H9 (cell line): ENCODE measurements around the gene TBATA. TPM values are rescaled to one million over a fixed set of nuclear protein-coding genes. Genes with fewer than 3 reads are reported as not detected.

Experiments
- DNase-seq: peaks from one replicate; pipeline ENCODE4 v3.0.0-alpha.2; 2017
- H2AFZ ChIP-seq: one replicate; pipeline ENCODE4 v1.6.1; 2013; ENCODE audit warnings: mild to moderate bottlenecking, low read length, control low read depth, moderate library complexity
- H2AK5ac ChIP-seq: 2 replicates; pipeline ENCODE4 v1.6.1; 2013; ENCODE audit warnings: low read length, control low read depth, mixed read lengths; ENCODE audit not compliant: insufficient read length
- H2BK120ac ChIP-seq: one replicate; pipeline ENCODE4 v1.6.1; 2013; ENCODE audit warnings: low read depth, mild to moderate bottlenecking, low read length, control low read depth, inconsistent platforms; ENCODE audit not compliant: poor library complexity, severe bottlenecking
- H2BK12ac ChIP-seq: 2 replicates; pipeline ENCODE4 v1.6.1; 2013; ENCODE audit warnings: low read length, control low read depth, mixed read lengths, low read depth; ENCODE audit not compliant: insufficient read length
- H2BK15ac ChIP-seq: 2 replicates; pipeline ENCODE4 v1.6.1; 2013; ENCODE audit warnings: low read depth, low read length, control low read depth
- H2BK20ac ChIP-seq: one replicate; pipeline ENCODE4 v1.6.1; 2013; ENCODE audit warnings: low read depth, mild to moderate bottlenecking, low read length, control low read depth, inconsistent platforms; ENCODE audit not compliant: poor library complexity, severe bottlenecking
- H2BK5ac ChIP-seq: 2 replicates; pipeline ENCODE4 v1.6.1; 2013; ENCODE audit warnings: low read length, control low read depth, mixed read lengths; ENCODE audit not compliant: insufficient read length
- H3K14ac ChIP-seq: 2 replicates; pipeline ENCODE4 v1.6.1; 2013; ENCODE audit warnings: low read length, control low read depth; ENCODE audit not compliant: insufficient read depth
- H3K18ac ChIP-seq: 2 replicates; pipeline ENCODE4 v1.6.1; 2013; ENCODE audit warnings: low read depth, mild to moderate bottlenecking, mixed read lengths, low read length, control low read depth; ENCODE audit not compliant: insufficient read length
- H3K23ac ChIP-seq: 2 replicates; pipeline ENCODE4 v1.6.1; 2013; ENCODE audit warnings: low read length, control low read depth, mixed read lengths, low read depth; ENCODE audit not compliant: insufficient read length
- H3K23me2 ChIP-seq: 2 replicates; pipeline ENCODE4 v1.6.1; 2013; ENCODE audit warnings: low read depth, mild to moderate bottlenecking, mixed read lengths, low read length, control low read depth; ENCODE audit not compliant: insufficient read length, poor library complexity, severe bottlenecking
- H3K27ac ChIP-seq: 2 replicates; pipeline ENCODE4 v1.5.1; 2013; ENCODE audit warnings: low read length, control low read depth, mixed read lengths, low read depth; ENCODE audit not compliant: insufficient read length
- H3K27me3 ChIP-seq: 2 replicates; pipeline ENCODE4 v1.6.1; 2013; ENCODE audit warnings: low read length, control low read depth, inconsistent platforms; ENCODE audit not compliant: insufficient read depth
- H3K4ac ChIP-seq: 2 replicates; pipeline ENCODE4 v1.6.1; 2013; ENCODE audit warnings: low read depth, mild to moderate bottlenecking, control low read depth, inconsistent platforms, low read length, moderate library complexity
- H3K4me1 ChIP-seq: 2 replicates; pipeline ENCODE4 v1.6.1; 2013; ENCODE audit warnings: low read length, control low read depth, inconsistent platforms; ENCODE audit not compliant: insufficient read depth
- H3K4me2 ChIP-seq: 2 replicates; pipeline ENCODE4 v1.6.1; 2013; ENCODE audit warnings: low read length, control low read depth, mixed read lengths; ENCODE audit not compliant: insufficient read length, insufficient read depth
- H3K56ac ChIP-seq: 2 replicates; pipeline ENCODE4 v1.6.1; 2013; ENCODE audit warnings: low read depth, mild to moderate bottlenecking, mixed read lengths, low read length, control low read depth; ENCODE audit not compliant: insufficient read length
- H3K79me1 ChIP-seq: 2 replicates; pipeline ENCODE4 v1.6.1; 2013; ENCODE audit warnings: low read depth, mild to moderate bottlenecking, moderate library complexity, low read length, control low read depth, inconsistent platforms; ENCODE audit not compliant: insufficient read depth, poor library complexity, severe bottlenecking
- H3K79me2 ChIP-seq: 2 replicates; pipeline ENCODE4 v1.6.1; 2013; ENCODE audit warnings: low read length, control low read depth, inconsistent platforms; ENCODE audit not compliant: insufficient read depth
- H3K9ac ChIP-seq: 2 replicates; pipeline ENCODE4 v1.6.1; 2013; ENCODE audit warnings: low read length, control low read depth, mixed read lengths; ENCODE audit not compliant: insufficient read length; ENCODE audit errors: extremely low read depth
- H3K9me3 ChIP-seq: one replicate; pipeline ENCODE4 v1.6.1; 2013; ENCODE audit warnings: low read depth, low read length, inconsistent platforms; ENCODE audit not compliant: control insufficient read depth
- H3T11ph ChIP-seq: one replicate; pipeline ENCODE4 v1.6.1; 2013; ENCODE audit warnings: mild to moderate bottlenecking, low read length, control low read depth, inconsistent platforms
- H4K20me1 ChIP-seq: one replicate; pipeline ENCODE4 v1.6.1; 2013; ENCODE audit not compliant: control insufficient read depth, insufficient read length, insufficient read depth
- H4K5ac ChIP-seq: 2 replicates; pipeline ENCODE4 v1.6.1; 2013; ENCODE audit warnings: low read depth, mild to moderate bottlenecking, mixed read lengths, low read length, control low read depth; ENCODE audit not compliant: insufficient read length
- H4K8ac ChIP-seq: replicated peaks from 2 replicates; pipeline ENCODE4 v1.6.1; 2013; ENCODE audit warnings: low read length, control low read depth, mixed read lengths, low read depth; ENCODE audit not compliant: insufficient read length
- H4K91ac ChIP-seq: 2 replicates; pipeline ENCODE4 v1.6.1; 2013; ENCODE audit warnings: low read depth, mild to moderate bottlenecking, moderate library complexity, mixed read lengths, low read length, control low read depth; ENCODE audit not compliant: insufficient read length
- H3K27ac Mint-ChIP-seq, 3 experiments: 2 replicates in 2 of 3; 3 replicates in 1 of 3; pipeline ENCODE4 v1.8.0; 2020 to 2021; ENCODE audit warnings: mixed read lengths in 3 of 3, mild to moderate bottlenecking in 1 of 3, moderate library complexity in 1 of 3
- H3K27me3 Mint-ChIP-seq: 2 replicates; pipeline ENCODE4 v1.8.0; 2021; ENCODE audit warnings: low read depth, mild to moderate bottlenecking, moderate library complexity, mixed read lengths
- H3K36me3 Mint-ChIP-seq, 3 experiments: 2 replicates in 2 of 3; 3 replicates in 1 of 3; pipeline ENCODE4 v1.8.0; 2020 to 2021; ENCODE audit warnings: low read depth in 3 of 3, mixed read lengths in 3 of 3; ENCODE audit not compliant: insufficient read depth in 1 of 3
- H3K4me1 Mint-ChIP-seq, 2 experiments: 2 replicates each; pipeline ENCODE4 v1.8.0; 2020; ENCODE audit warnings: mixed read lengths in 2 of 2
- H3K4me3 Mint-ChIP-seq, 2 experiments: 2 replicates in 1 of 2; 3 replicates in 1 of 2; pipeline ENCODE4 v1.8.0; 2020 to 2021; ENCODE audit warnings: mild to moderate bottlenecking in 2 of 2, mixed read lengths in 2 of 2, moderate library complexity in 1 of 2
- H3K9me3 Mint-ChIP-seq, 2 experiments: 2 replicates in 1 of 2; 3 replicates in 1 of 2; pipeline ENCODE4 v1.8.0; 2020; ENCODE audit warnings: mild to moderate bottlenecking in 2 of 2, mixed read lengths in 2 of 2, moderate library complexity in 1 of 2
- CTCF ChIP-seq: fragments of 200-600 bp; sonication (generic); conservative IDR thresholded peaks from 3 replicates; pipeline ENCODE4 v1.8.0; 2021; ENCODE audit warnings: antibody characterized with exemption, mild to moderate bottlenecking
- whole genome bisulfite sequencing: extraction: QIAGEN DNeasy Blood & Tissue Kit; methylation state at CpG from one replicate; pipeline ENCODE4 v1.1.7; 2013; ENCODE audit warnings: missing lambda C conversion rate, low lambda C conversion rate, mixed read lengths; ENCODE audit not compliant: insufficient read length; ENCODE audit errors: extremely low coverage; 5-methylcytosine and 5-hydroxymethylcytosine counted together
- total RNA-seq: library from RNA; stranded (reverse); gene quantifications from 2 replicates; pipeline ENCODE4 v1.2.1, GENCODE V29; 2021

The TBATA gene
- total RNA-seq, 1 experiment from 2014 or later, result not detected

- H3K27me3 Mint-ChIP-seq, result no peaks in the 10 kb centered on the region; the same call in 1 of the 2 replicates
- no peak overlapping the region for H4K8ac ChIP-seq
- H3K9ac ChIP-seq, result no peak overlapping the region
- H3K36me3 Mint-ChIP-seq, result no peaks in the 10 kb centered on the region; a peak in 2 of 7 replicates
- no peak overlapping the region for H3K14ac ChIP-seq
- no peaks in the 10 kb centered on the region for H3K4me1 ChIP-seq
- H2AFZ ChIP-seq, result no peak overlapping the region
- no peak overlapping the region for H4K5ac ChIP-seq
- H2AK5ac ChIP-seq, result no peak overlapping the region
- no peak overlapping the region for H3K4ac ChIP-seq
- no peaks in the 10 kb centered on the region for H4K20me1 ChIP-seq
- no peak overlapping the region for H2BK5ac ChIP-seq
- H3K79me1 ChIP-seq, result no peaks in the 10 kb centered on the region
- no peak overlapping the region for H3K4me3 Mint-ChIP-seq
- no peaks in the 10 kb centered on the region for H3K9me3 ChIP-seq
- no peak overlapping the region for H3K27ac ChIP-seq
- TF ChIP-seq CTCF, result no peak
- peaks cover 3 to 4% of the 10 kb centered on the region in 2 experiments; a peak in 3 of 4 replicates for H3K4me1 Mint-ChIP-seq
- no peak overlapping the region for H3K4me2 ChIP-seq
- WGBS, result no CpG with 5 or more reads among the region's 4 CpGs
- H3K23me2 ChIP-seq, result no peaks in the 10 kb centered on the region
- no peak for DNase-seq
- no peak overlapping the region for H3K27ac Mint-ChIP-seq
- H2BK20ac ChIP-seq, result no peak overlapping the region
- no peaks in the 10 kb centered on the region for H3K27me3 ChIP-seq
- no peaks in the 10 kb centered on the region for H3K79me2 ChIP-seq
- no peaks in the 10 kb centered on the region for H3K9me3 Mint-ChIP-seq
- H3T11ph ChIP-seq, result no peak overlapping the region
- H2BK12ac ChIP-seq, result no peak overlapping the region
- H3K23ac ChIP-seq, result no peak overlapping the region
- no peak overlapping the region for H2BK120ac ChIP-seq
- H3K56ac ChIP-seq, result no peak overlapping the region
- H2BK15ac ChIP-seq, result no peak overlapping the region
- no peak overlapping the region for H4K91ac ChIP-seq
- no peak overlapping the region for H3K18ac ChIP-seq
These were observed 52.6 kb downstream of the TBATA start for GRCh38 chr10:70732569-70732968.
